ENCODE results near the gene EZH1. TPM values are rescaled to one million over a fixed set of nuclear protein-coding genes. Genes with fewer than 3 reads are reported as not detected.
"Not testable (repeated sequence)": the region's sequence is repeated elsewhere in the genome, so short reads cannot be mapped to it uniquely, and the experiment has no call there.

The EZH1 gene
- polyA plus RNA-seq, 1 experiment = 30.4 TPM

DNA sequence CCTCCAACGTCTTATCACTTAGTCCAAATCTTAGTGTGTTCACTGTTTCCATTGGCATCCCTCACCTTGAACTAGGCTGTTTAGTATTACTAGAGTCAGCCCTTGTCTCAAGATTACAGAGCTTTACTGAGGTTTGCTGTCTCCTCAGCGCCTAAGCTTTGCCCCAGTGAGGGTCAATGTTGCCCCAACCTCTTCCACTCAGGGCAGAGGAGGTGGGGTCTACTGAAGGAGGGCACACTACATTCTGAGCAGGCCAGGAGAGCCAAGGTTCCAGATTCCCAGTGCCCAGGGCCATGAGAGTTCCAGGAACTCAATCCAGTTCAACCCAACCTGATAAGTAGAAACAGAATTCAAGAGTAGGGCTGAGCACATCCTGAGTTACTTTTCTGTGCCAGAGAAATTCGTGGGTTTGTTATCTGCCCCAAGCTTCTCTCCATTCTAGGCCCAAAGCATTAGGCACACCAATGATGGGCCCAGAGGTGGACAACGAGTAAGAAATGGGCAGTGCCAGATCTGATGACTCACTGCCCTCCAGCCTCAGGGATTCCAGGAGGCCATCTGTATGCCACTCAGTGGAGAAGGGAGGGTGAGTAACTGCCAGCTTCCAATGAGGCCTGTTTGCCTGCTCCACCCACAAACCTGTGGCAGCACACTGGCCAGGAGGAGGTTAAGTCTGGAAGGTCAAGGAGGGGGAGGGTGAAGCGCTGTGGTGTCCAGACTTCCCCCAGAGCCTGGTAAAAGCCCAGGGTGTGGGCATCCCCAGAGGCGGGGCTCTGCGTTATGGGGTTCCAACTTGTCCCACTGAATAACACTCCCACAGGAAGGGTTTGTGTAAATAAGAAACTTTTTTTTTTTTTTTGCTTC is 77.5 kb downstream of the EZH1 start:
- ChIA-PET CTCF (interaction anchor here (0.6 to 2.8 kb wide), 4 partner anchors 9 to 157 kb away, joined by 3 to 17 read pairs (median 4); partner anchors contain the start of genes BECN1 and PLEKHH3), POLR2A (no interaction called here)

DNA sequence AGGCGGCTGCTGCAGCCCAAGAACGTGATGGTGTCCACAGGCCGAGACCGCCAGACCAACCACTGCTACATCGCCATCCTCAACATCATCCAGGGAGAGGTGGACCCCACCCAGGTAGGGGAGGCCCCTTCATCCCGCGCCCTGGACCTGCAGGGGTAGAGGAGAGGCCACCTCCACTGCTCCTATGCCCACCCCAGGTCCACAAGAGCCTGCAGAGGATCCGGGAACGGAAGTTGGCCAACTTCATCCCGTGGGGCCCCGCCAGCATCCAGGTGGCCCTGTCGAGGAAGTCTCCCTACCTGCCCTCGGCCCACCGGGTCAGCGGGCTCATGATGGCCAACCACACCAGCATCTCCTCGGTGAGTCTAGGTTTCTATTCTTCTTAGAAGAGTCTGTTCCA is 78.7 kb downstream of the EZH1 start:
- H3K27me3 ChIP-seq (ENCODE audit: control insufficient read depth, insufficient read depth, low read length); POLR2A ChIA-PET; H3K4me3 ChIP-seq (ENCODE audit: low read depth, low read length); DNase-seq (ENCODE audit: low read depth): not testable (repeated sequence)
- CTCF ChIA-PET = interaction anchor here (0.6 to 2.8 kb wide), 4 partner anchors 8 to 703 kb away, joined by 3 to 17 read pairs (median 4); partner anchors contain the start of gene PLEKHH3
- H3K36me3 ChIP-seq (ENCODE audit: control insufficient read depth, insufficient read depth, low read length) = peaks cover 28% of the 10 kb centered on the region

More for the DNA sequence above, 77.5 kb downstream of the EZH1 start:
- TF ChIP-seq, protein P1, sequence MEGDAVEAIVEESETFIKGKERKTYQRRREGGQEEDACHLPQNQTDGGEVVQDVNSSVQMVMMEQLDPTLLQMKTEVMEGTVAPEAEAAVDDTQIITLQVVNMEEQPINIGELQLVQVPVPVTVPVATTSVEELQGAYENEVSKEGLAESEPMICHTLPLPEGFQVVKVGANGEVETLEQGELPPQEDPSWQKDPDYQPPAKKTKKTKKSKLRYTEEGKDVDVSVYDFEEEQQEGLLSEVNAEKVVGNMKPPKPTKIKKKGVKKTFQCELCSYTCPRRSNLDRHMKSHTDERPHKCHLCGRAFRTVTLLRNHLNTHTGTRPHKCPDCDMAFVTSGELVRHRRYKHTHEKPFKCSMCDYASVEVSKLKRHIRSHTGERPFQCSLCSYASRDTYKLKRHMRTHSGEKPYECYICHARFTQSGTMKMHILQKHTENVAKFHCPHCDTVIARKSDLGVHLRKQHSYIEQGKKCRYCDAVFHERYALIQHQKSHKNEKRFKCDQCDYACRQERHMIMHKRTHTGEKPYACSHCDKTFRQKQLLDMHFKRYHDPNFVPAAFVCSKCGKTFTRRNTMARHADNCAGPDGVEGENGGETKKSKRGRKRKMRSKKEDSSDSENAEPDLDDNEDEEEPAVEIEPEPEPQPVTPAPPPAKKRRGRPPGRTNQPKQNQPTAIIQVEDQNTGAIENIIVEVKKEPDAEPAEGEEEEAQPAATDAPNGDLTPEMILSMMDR (IDR thresholded peaks at IDR 0.05; ENCODE audit: insufficient read depth, low read depth, low read length) = no peak
- Histone ChIP-seq H3K4me3 (ENCODE audit: low read depth, low read length) (no peak overlapping the region), H3K27me3 (ENCODE audit: control insufficient read depth, insufficient read depth, low read length) (no peaks in the 10 kb centered on the region), H3K36me3 (ENCODE audit: control insufficient read depth, insufficient read depth, low read length) (peaks cover 33% of the 10 kb centered on the region)
- DNase-seq (ENCODE audit: low read depth) = no peak

DNA sequence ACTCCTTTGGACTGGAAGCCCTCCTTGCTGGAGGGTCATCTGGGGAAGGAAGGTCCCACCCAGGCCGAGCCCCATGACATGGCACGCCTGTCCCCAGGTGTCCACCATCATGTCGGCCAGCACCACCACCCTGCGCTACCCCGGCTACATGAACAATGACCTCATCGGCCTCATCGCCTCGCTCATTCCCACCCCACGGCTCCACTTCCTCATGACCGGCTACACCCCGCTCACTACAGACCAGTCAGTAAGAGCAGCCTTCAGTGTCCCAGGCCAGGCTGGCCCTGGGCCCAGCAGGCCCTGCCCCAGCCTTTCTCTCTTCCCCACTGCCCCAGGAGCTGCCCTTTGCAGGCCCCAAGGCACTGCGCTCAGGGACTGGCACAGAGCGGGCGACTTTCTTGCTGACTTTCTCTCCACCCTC is 79.2 kb downstream of the EZH1 start:
- Histone ChIP-seq H3K4me3 (ENCODE audit: low read depth, low read length) (no peak overlapping the region), H3K27me3 (ENCODE audit: control insufficient read depth, insufficient read depth, low read length) (no peaks in the 10 kb centered on the region), H3K36me3 (ENCODE audit: control insufficient read depth, insufficient read depth, low read length) (peaks cover 23% of the 10 kb centered on the region)
- CTCF ChIA-PET = interaction anchor here (0.6 kb wide), 1 partner anchor 9 kb away, joined by 3 read pairs; no protein-coding TSS in a partner anchor
- POLR2A ChIA-PET = no interaction called here
- DNase-seq (ENCODE audit: low read depth) = no peak
- TF ChIP-seq, protein P1 (IDR thresholded peaks at IDR 0.05; ENCODE audit: insufficient read depth, low read depth, low read length) = no peak

DNA sequence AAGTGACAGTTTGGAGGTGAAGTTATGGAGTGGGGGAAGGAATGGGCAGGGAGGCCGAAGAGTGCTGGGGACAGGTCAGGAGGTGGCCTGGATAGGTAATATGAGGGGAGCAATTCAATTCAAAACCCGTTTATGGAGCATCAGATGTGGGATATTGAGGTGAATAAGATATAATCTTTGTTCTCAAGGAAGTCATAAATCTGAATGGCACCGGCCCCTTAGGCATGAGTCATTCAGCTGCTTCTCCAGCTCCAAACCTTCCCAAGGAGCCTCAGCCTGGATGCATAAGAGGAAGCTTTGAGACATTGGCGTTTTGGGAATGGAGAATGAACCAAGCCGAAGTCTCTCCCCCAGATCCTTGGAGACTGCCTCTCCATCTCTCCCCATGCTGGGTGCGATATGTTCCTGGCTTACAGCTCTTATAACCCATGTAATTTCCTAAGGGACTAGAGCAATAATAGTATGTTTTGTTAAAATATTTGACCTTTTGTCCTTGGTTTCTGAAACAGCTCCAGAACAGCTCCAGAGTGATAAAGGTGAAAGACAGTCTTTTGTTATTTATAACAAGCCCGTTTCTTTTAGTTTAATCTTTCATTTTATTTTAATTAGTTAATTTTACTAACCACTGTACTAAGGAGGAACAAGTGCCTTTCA is 84.0 kb downstream of the EZH1 start:
- H3K27me3 ChIP-seq (ENCODE audit: control insufficient read depth, insufficient read depth, low read length) = no peaks in the 10 kb centered on the region
- POLR2A ChIA-PET = interaction anchor here (0.5 to 0.6 kb wide), 2 partner anchors 12 to 53 kb away, joined by 3 read pairs; no protein-coding TSS in a partner anchor
- TF ChIP-seq, protein P1 (IDR thresholded peaks at IDR 0.05; ENCODE audit: insufficient read depth, low read depth, low read length) = no peak
- H3K36me3 ChIP-seq (ENCODE audit: control insufficient read depth, insufficient read depth, low read length) = peaks cover 4% of the 10 kb centered on the region
- DNase-seq (ENCODE audit: low read depth) = no peak
- CTCF ChIA-PET = interaction anchor here (1.3 to 2.1 kb wide), 3 partner anchors 14 to 20 kb away, joined by 6 to 7 read pairs (median 6); no protein-coding TSS in a partner anchor
- no peak overlapping the region for H3K4me3 ChIP-seq (ENCODE audit: low read depth, low read length)

DNA sequence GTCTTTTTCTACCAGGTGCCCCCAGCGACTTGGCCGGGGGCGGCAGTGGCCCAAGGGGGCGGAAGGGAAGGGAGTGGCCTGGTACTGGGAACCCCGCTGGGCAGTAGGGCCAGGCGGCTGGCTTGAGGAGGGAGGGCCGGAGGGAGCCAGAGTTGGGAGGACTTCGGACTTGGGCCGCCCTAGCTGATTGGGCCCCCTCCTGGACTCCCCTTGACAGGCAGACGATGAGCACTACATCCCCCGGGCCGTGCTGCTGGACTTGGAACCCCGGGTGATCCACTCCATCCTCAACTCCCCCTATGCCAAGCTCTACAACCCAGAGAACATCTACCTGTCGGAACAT is 84.9 kb downstream of the EZH1 start:
- H3K4me3 ChIP-seq (ENCODE audit: low read depth, low read length) = peak overlapping the region; percentile 67
- CTCF ChIA-PET = interaction anchor here (1.6 kb wide), 2 partner anchors 14 to 19 kb away, joined by 7 to 8 read pairs; no protein-coding TSS in a partner anchor
- H3K36me3 ChIP-seq (ENCODE audit: control insufficient read depth, insufficient read depth, low read length); DNase-seq (ENCODE audit: low read depth); H3K27me3 ChIP-seq (ENCODE audit: control insufficient read depth, insufficient read depth, low read length); POLR2A ChIA-PET: not testable (repeated sequence)
